Measurements from ENCODE around the gene DGCR2. TPM values are rescaled to one million over a fixed set of nuclear protein-coding genes. Genes with fewer than 3 reads are reported as not detected.

DGCR2 gene
- total RNA-seq, 1 donor from 2014 or later, result 20.6 TPM

DNA sequence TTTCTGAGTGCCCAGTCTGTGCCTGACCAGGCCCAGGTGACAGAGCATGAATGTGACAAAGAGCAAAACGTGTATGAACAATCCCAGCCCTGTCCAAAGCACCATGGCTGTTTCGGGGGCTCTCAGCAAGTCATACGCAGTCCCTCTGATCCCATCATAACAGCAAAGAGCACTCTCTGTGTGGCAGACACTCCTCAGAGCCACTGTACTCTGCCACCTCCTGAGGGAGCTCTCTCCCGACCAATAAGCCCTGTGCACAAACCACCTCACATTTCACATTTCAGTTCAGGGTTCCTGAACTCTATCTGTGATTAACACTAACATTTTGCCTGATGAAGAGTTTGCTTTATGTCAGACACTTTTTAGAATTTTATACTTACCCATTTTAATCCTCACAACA lies 6.6 kb downstream of the DGCR2 start:
- H3K27ac Mint-ChIP-seq, result no peak overlapping the region
- H3K9ac ChIP-seq, result no peak overlapping the region

DNA sequence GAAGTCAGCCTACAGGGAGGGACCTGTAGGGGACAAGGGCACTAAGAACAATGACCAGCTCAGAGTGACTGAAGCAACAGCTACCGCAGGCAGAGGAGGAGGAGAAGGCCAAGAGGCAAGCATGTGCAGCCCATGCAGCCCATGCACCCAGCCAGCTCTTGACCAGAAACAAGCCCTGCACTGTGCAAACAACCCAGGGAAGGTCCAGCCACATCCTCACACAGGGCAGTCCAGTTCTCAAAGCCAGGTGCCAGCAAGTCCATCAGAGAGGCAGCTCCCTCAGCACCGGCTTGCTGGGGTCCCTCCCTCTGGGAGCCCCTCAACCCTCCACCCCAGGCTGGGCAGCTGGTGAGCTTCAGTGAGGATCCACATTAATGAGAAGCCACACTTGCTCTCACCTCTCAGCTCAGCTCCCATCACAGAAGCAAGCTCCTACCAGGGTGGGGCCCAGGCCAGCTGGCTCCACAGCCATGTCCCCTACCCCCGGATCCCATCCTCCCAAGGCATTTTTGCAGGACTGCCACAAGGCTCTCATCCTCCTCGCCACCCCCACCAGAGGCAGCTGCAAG lies 7.1 kb downstream of the DGCR2 start:
- TF ChIP-seq, protein P1, sequence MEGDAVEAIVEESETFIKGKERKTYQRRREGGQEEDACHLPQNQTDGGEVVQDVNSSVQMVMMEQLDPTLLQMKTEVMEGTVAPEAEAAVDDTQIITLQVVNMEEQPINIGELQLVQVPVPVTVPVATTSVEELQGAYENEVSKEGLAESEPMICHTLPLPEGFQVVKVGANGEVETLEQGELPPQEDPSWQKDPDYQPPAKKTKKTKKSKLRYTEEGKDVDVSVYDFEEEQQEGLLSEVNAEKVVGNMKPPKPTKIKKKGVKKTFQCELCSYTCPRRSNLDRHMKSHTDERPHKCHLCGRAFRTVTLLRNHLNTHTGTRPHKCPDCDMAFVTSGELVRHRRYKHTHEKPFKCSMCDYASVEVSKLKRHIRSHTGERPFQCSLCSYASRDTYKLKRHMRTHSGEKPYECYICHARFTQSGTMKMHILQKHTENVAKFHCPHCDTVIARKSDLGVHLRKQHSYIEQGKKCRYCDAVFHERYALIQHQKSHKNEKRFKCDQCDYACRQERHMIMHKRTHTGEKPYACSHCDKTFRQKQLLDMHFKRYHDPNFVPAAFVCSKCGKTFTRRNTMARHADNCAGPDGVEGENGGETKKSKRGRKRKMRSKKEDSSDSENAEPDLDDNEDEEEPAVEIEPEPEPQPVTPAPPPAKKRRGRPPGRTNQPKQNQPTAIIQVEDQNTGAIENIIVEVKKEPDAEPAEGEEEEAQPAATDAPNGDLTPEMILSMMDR (IDR thresholded peaks at IDR 0.05), result no peak
- TF ChIP-seq EZH2 (IDR thresholded peaks at IDR 0.05), result no peak
- TF ChIP-seq EZH2phosphoT487 (IDR thresholded peaks at IDR 0.05), result no peak
- peaks cover 26% of the 10 kb centered on the region for H3K4me1 Mint-ChIP-seq
- no peaks in the 10 kb centered on the region for H3K9me3 ChIP-seq (ENCODE audit: low read depth)
- H3K9ac ChIP-seq, result no peak overlapping the region
- peaks cover 100% of the 10 kb centered on the region for H3K79me2 ChIP-seq (ENCODE audit: low read depth)
- no peak overlapping the region for H3K4me2 ChIP-seq
- no peaks in the 10 kb centered on the region for H3K9me3 Mint-ChIP-seq
- H3K27ac ChIP-seq, result no peak overlapping the region
- peaks cover 6% of the 10 kb centered on the region for H3F3A ChIP-seq (ENCODE audit: low read depth)
- H3K36me3 ChIP-seq, result no peaks in the 10 kb centered on the region
- peaks cover 14% of the 10 kb centered on the region for H3K36me3 Mint-ChIP-seq
- no peaks in the 10 kb centered on the region for H3K27me3 Mint-ChIP-seq (ENCODE audit: insufficient read depth, low read depth)
- H3K4me3 ChIP-seq, result no peak overlapping the region
- no peak overlapping the region for H3K4me3 Mint-ChIP-seq
- DNase-seq (ENCODE audit: low spot score), result no peak
- H4K20me1 ChIP-seq (ENCODE audit: low read depth), result peaks cover 97% of the 10 kb centered on the region
- H3K27me3 ChIP-seq, result no peaks in the 10 kb centered on the region
- no peak overlapping the region for H2AFZ ChIP-seq (replicated peaks)
- H3K4me1 ChIP-seq, result peaks cover 17% of the 10 kb centered on the region
- H3K27ac Mint-ChIP-seq, result no peak overlapping the region

More for the DNA sequence above, 6.6 kb downstream of the DGCR2 start:
- Histone ChIP-seq H3K79me2 (ENCODE audit: low read depth) (peaks cover 100% of the 10 kb centered on the region), H4K20me1 (ENCODE audit: low read depth) (peaks cover 97% of the 10 kb centered on the region), H3K9me3 (ENCODE audit: low read depth) (no peaks in the 10 kb centered on the region), H2AFZ (replicated peaks) (no peak overlapping the region), H3K4me3 (no peak overlapping the region), H3K36me3 (no peaks in the 10 kb centered on the region), H3K27me3 (no peaks in the 10 kb centered on the region), H3K4me1 (peaks cover 13% of the 10 kb centered on the region), H3F3A (ENCODE audit: low read depth) (peaks cover 6% of the 10 kb centered on the region), H3K4me2 (no peak overlapping the region), H3K27ac (no peak overlapping the region)
- TF ChIP-seq EZH2 (IDR thresholded peaks at IDR 0.05) (no peak), EZH2phosphoT487 (IDR thresholded peaks at IDR 0.05) (no peak)
- TF ChIP-seq, protein P1 (IDR thresholded peaks at IDR 0.05), result no peak
- H3K27me3 Mint-ChIP-seq (ENCODE audit: insufficient read depth, low read depth), result no peaks in the 10 kb centered on the region
- peaks cover 14% of the 10 kb centered on the region for H3K36me3 Mint-ChIP-seq
- H3K4me1 Mint-ChIP-seq, result peaks cover 28% of the 10 kb centered on the region
- no peak overlapping the region for H3K4me3 Mint-ChIP-seq
- no peaks in the 10 kb centered on the region for H3K9me3 Mint-ChIP-seq
- DNase-seq (ENCODE audit: low spot score), result no peak

DNA sequence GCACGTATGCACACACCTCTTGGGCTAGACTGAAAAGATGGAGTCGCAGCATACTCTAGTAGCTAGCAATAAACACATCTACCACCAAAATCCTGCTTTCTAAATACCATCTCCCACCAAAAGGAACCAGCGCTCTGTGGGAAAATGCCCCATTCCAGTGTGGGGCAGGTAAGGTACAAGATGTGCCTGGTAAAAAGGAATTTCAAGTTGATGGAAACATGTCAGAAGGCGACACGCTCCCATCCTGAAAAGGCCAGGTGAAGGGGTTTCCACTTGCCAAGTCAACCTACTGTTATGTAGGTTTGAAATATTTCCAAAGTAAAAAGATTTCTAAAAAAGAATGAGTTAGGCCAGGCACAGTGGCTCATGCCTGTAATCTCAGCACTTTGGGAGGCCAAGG lies 8.8 kb downstream of the DGCR2 start:
- H3K4me3 Mint-ChIP-seq, result no peak overlapping the region
- no peaks in the 10 kb centered on the region for H3K27me3 Mint-ChIP-seq (ENCODE audit: insufficient read depth, low read depth)
- no peak overlapping the region for H3K27ac Mint-ChIP-seq
- no peak for DNase-seq (ENCODE audit: low spot score)
- Histone ChIP-seq H3K4me2 (no peak overlapping the region), H3K27me3 (no peaks in the 10 kb centered on the region), H3K36me3 (no peaks in the 10 kb centered on the region), H3K4me3 (no peak overlapping the region), H3K79me2 (ENCODE audit: low read depth) (peaks cover 100% of the 10 kb centered on the region), H3K9ac (no peak overlapping the region), H3K9me3 (ENCODE audit: low read depth) (no peaks in the 10 kb centered on the region), H3K4me1 (peaks cover 20% of the 10 kb centered on the region), H3K27ac (no peak overlapping the region), H2AFZ (replicated peaks) (no peak overlapping the region), H4K20me1 (ENCODE audit: low read depth) (peaks cover 97% of the 10 kb centered on the region), H3F3A (ENCODE audit: low read depth) (peaks cover 6% of the 10 kb centered on the region)
- H3K36me3 Mint-ChIP-seq, result peaks cover 14% of the 10 kb centered on the region
- H3K4me1 Mint-ChIP-seq, result peaks cover 34% of the 10 kb centered on the region
- TF ChIP-seq, protein P1 (IDR thresholded peaks at IDR 0.05), result no peak
- no peak for TF ChIP-seq EZH2phosphoT487 (IDR thresholded peaks at IDR 0.05)
- no peak for TF ChIP-seq EZH2 (IDR thresholded peaks at IDR 0.05)
- no peaks in the 10 kb centered on the region for H3K9me3 Mint-ChIP-seq
